Measurements from ENCODE around the gene ZNF660. TPM values are rescaled to one million over a fixed set of nuclear protein-coding genes. Genes with fewer than 3 reads are reported as not detected.

Gene ZNF660
- total and polyA plus RNA-seq, 10 of the 15 experiments (the other 5 are each of a cell fraction or from before 2014, with no cell fraction given) = 0.62 to 2.6 (median 1.7) TPM

DNA sequence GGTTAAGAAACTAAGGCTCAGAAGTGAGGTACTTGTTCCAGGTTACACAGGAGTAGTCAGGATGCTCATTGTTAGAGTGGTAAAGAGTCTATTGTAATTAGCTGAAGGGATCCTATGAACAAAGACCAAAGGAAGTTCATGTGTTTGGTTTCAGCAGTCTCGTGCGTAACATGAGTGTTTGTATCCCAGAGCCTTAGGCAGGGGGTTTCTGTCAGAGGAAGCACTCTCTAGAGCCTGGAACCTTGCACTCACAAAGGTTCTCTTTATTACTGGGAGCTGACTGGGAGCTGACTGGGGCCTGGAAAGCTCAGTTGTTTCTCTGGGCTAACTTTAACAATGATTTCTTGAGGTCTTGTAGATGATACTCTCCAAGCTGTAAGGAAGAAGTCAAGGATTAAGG is 44.0 kb downstream of the ZNF660 start:
- ChIA-PET RAD21 (ENCODE audit: unreplicated experiment) (no interaction called here), POLR2A (no interaction called here), SMC1A (ENCODE audit: uncharacterized antibody, unreplicated experiment) (interaction anchor here (1.0 kb wide), 1 partner anchor 9 kb away, joined by 3 read pairs; no protein-coding TSS in a partner anchor), CTCF (interaction anchor here (0.6 to 0.7 kb wide), 2 partner anchors 20 to 414 kb away, joined by 3 read pairs; partner anchors contain the start of gene ZNF35)
- ATAC-seq = no peak
- no peaks in the 10 kb centered on the region; the same call in 2 of the 3 replicates for H3K9me3 ChIP-seq (replicated peaks; ENCODE audit: control insufficient read depth, insufficient read depth, low read length)
- in situ Hi-C loops (cut with MboI) = no loop called here
- H3K27ac ChIP-seq (ENCODE audit: control insufficient read depth, insufficient read depth) = no peak overlapping the region
- H3K9ac ChIP-seq (ENCODE audit: control insufficient read depth, insufficient read depth, low read length) = no peak overlapping the region
- 97% methylated on average over 2 of the region's 2 CpGs for WGBS (ENCODE audit: insufficient coverage, insufficient replicate concordance, low lambda C conversion rate, missing lambda C conversion rate)
- no peaks in the 10 kb centered on the region for H3K27me3 ChIP-seq (replicated peaks in 1 of 2; ENCODE audit: control insufficient read depth in 2 of 2, insufficient read depth in 2 of 2, low read length in 1 of 2)
- H3K79me2 ChIP-seq (ENCODE audit: control insufficient read depth, insufficient read depth, low read length) = peaks cover 20% of the 10 kb centered on the region
- H3K36me3 ChIP-seq (ENCODE audit: control insufficient read depth in 2 of 2, insufficient read depth in 2 of 2, low read length in 1 of 2) = peaks cover 1 to 16% of the 10 kb centered on the region in 2 experiments; a peak in 2 of 4 replicates
- no peak for FAIRE-seq
- H3K4me2 ChIP-seq (ENCODE audit: control insufficient read depth, insufficient read depth) = no peak overlapping the region
- no peaks in the 10 kb centered on the region for H3K4me1 ChIP-seq (ENCODE audit: control insufficient read depth, insufficient read depth, low read length)
- no peak overlapping the region for H3K4me3 ChIP-seq
- no peaks in the 10 kb centered on the region for H4K20me1 ChIP-seq (ENCODE audit: control insufficient read depth, insufficient read depth)
- no peak for DNase-seq (ENCODE audit: low read depth, low spot score)
- intact Hi-C loops (cut with micrococcal nuclease; ENCODE audit: unreplicated experiment) = no loop called here
- BruUV-seq (replicated peaks) = no TSS peak
- no peak overlapping the region for H2AFZ ChIP-seq (ENCODE audit: control insufficient read depth, low read depth, low read length)
- TF ChIP-seq KDM1A (IDR thresholded peaks at IDR 0.05; ENCODE audit: borderline replicate concordance) = no peak
- TF ChIP-seq NR2C1 (IDR thresholded peaks at IDR 0.05) = no peak
- TF ChIP-seq ZNF217 (IDR thresholded peaks at IDR 0.05) = no peak
- no peak for TF ChIP-seq MEF2B (IDR thresholded peaks at IDR 0.05; ENCODE audit: partially characterized antibody, poor library complexity, severe bottlenecking)
- no peak for TF ChIP-seq ZSCAN29 (IDR thresholded peaks at IDR 0.05)

DNA sequence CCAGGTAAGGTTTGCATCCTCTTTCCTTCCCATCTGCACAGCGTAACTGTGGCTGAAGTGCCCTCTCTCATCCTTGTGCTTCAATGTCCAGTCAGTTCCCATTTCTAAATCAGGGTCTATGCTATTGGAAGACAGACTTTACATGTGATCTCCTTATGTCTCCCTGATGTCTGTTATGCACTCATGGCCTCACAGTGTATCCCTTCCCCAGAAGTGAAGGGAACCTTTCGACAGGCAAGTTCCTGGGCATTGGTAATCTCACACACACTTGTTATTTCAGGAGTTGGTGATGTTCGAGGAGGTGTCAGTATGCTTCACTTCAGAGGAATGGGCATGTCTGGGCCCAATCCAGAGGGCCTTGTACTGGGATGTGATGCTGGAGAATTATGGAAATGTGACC is 47.4 kb downstream of the ZNF660 start:
- no peaks in the 10 kb centered on the region; the same call in 1 of the 2 replicates for H3K79me2 ChIP-seq (ENCODE audit: control insufficient read depth, insufficient read depth, low read length)
- in situ Hi-C loops (cut with MboI) = no loop called here
- no peak overlapping the region for H3K27ac ChIP-seq (ENCODE audit: control insufficient read depth, insufficient read depth)
- FAIRE-seq = no peak
- WGBS (ENCODE audit: insufficient coverage, insufficient replicate concordance, low lambda C conversion rate, missing lambda C conversion rate) = 97% methylated on average over 3 of the region's 3 CpGs
- ChIA-PET POLR2A (interaction anchor here (0.9 kb wide), 1 partner anchor 15 kb away, joined by 3 read pairs; no protein-coding TSS in a partner anchor), RAD21 (ENCODE audit: unreplicated experiment) (no interaction called here), SMC1A (ENCODE audit: uncharacterized antibody, unreplicated experiment) (interaction anchor here (1.5 kb wide), 1 partner anchor 8 kb away, joined by 3 read pairs; no protein-coding TSS in a partner anchor), CTCF (no interaction called here)
- no peaks in the 10 kb centered on the region for H4K20me1 ChIP-seq (ENCODE audit: control insufficient read depth, insufficient read depth)
- no peak overlapping the region for H3K4me3 ChIP-seq
- no peak overlapping the region for H3K4me2 ChIP-seq (ENCODE audit: control insufficient read depth, insufficient read depth)
- no peaks in the 10 kb centered on the region for H3K4me1 ChIP-seq (ENCODE audit: control insufficient read depth, insufficient read depth, low read length)
- no peak for DNase-seq (ENCODE audit: low read depth, low spot score)
- H3K27me3 ChIP-seq (replicated peaks in 1 of 2; ENCODE audit: control insufficient read depth in 2 of 2, insufficient read depth in 2 of 2, low read length in 1 of 2) = no peaks in the 10 kb centered on the region
- peaks cover 2% of the 10 kb centered on the region; the same call in 2 of the 3 replicates for H3K9me3 ChIP-seq (replicated peaks; ENCODE audit: control insufficient read depth, insufficient read depth, low read length)
- no TSS peak for BruUV-seq (replicated peaks)
- no peak overlapping the region for H3K9ac ChIP-seq (ENCODE audit: control insufficient read depth, insufficient read depth, low read length)
- intact Hi-C loops (cut with micrococcal nuclease; ENCODE audit: unreplicated experiment) = no loop called here
- H3K36me3 ChIP-seq (ENCODE audit: control insufficient read depth in 2 of 2, insufficient read depth in 2 of 2, low read length in 1 of 2) = peaks cover 1 to 16% of the 10 kb centered on the region in 2 experiments; a peak in 2 of 4 replicates
- no peak for ATAC-seq
- TF ChIP-seq POLR2A (IDR thresholded peaks at IDR 0.05; ENCODE audit: low read depth, low read length) (no peak), RAD51 (IDR thresholded peaks at IDR 0.05) (no peak), NFIC (IDR thresholded peaks at IDR 0.05; ENCODE audit: low read depth, low read length) (no peak), STAT1 (conservative IDR thresholded peaks at IDR 0.05) (no peak), JUND (IDR thresholded peaks at IDR 0.05; ENCODE audit: low read depth, low read length) (no peak)
- TF ChIP-seq, protein P1, sequence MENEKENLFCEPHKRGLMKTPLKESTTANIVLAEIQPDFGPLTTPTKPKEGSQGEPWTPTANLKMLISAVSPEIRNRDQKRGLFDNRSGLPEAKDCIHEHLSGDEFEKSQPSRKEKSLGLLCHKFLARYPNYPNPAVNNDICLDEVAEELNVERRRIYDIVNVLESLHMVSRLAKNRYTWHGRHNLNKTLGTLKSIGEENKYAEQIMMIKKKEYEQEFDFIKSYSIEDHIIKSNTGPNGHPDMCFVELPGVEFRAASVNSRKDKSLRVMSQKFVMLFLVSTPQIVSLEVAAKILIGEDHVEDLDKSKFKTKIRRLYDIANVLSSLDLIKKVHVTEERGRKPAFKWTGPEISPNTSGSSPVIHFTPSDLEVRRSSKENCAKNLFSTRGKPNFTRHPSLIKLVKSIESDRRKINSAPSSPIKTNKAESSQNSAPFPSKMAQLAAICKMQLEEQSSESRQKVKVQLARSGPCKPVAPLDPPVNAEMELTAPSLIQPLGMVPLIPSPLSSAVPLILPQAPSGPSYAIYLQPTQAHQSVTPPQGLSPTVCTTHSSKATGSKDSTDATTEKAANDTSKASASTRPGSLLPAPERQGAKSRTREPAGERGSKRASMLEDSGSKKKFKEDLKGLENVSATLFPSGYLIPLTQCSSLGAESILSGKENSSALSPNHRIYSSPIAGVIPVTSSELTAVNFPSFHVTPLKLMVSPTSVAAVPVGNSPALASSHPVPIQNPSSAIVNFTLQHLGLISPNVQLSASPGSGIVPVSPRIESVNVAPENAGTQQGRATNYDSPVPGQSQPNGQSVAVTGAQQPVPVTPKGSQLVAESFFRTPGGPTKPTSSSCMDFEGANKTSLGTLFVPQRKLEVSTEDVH (IDR thresholded peaks at IDR 0.05; ENCODE audit: low read depth, partially characterized antibody) = no peak
- no peak overlapping the region for H2AFZ ChIP-seq (ENCODE audit: control insufficient read depth, low read depth, low read length)
